ENCODE measurements around the gene FLRT2. TPM values are rescaled to one million over a fixed set of nuclear protein-coding genes. Genes with fewer than 3 reads are reported as not detected.

The FLRT2 gene
- polyA plus RNA-seq, 3 donors: 0.01 TPM; not detected in 2

DNA sequence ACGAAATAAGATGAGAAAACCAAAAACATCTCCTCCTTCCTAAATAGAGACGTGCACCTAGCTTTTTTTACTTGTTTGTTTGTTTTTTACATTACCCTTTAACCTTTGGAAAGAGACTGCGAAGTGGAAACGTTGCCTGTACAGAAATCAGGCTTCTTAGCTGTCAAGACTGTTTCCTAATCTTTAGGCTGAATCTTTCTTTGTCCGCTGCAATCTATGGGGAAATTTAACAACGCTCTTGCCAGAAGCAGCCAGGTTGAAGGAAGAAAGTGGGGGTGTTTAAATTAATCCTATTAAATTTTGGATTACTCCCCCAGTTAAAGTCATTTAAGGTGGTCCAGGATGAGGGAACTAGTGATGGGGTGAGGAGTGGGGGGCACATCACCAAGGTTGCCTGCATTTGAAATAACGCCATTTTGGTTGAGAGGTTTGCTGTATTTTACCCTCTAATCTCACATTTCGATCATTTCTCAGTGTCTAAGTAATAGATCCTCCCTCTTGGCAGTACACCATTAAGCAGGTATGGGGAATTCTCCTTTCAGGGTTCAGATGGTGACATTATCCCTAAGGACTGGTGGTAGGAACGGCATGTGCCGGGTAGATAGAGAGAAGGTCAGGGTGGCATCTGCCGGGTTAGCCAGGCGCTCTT is 2.6 kb downstream of the FLRT2 start:
- Histone ChIP-seq H3K4me3 (replicated peaks in 1 of 3; ENCODE audit: low read depth in 2 of 3, low read length in 3 of 3) (peak overlapping the region in 2 of 3 experiments; percentile 23 to 75), H2AFZ (ENCODE audit: insufficient read depth, low read depth, low read length, poor library complexity, severe bottlenecking) (peak overlapping the region; percentile 36), H3K4me2 (replicated peaks; ENCODE audit: extremely low read depth, low read length, poor library complexity, severe bottlenecking) (peak overlapping the region; percentile 74), H3K4me1 (ENCODE audit: control insufficient read depth in 1 of 2, insufficient read depth in 2 of 2, low read length in 2 of 2) (peaks cover 44 to 52% of the 10 kb centered on the region in 2 donors), H3K9ac (ENCODE audit: insufficient read depth, low read length, poor library complexity, severe bottlenecking) (no peak overlapping the region), H3K36me3 (replicated peaks in 1 of 2; ENCODE audit: control insufficient read depth in 1 of 2, insufficient read depth in 2 of 2, low read length in 2 of 2) (no peaks in the 10 kb centered on the region), H4K20me1 (ENCODE audit: insufficient read depth, low read length) (no peaks in the 10 kb centered on the region), H3K9me3 (replicated peaks in 1 of 2; ENCODE audit: control insufficient read depth in 1 of 2, insufficient read depth in 1 of 2, low read length in 2 of 2) (peaks cover 0 to 47% of the 10 kb centered on the region in 2 donors), H3K27ac (ENCODE audit: low read depth in 1 of 2, low read length in 2 of 2) (no peak overlapping the region), H3K79me2 (ENCODE audit: insufficient read depth, low read length) (no peaks in the 10 kb centered on the region), H3K27me3 (ENCODE audit: control insufficient read depth in 2 of 2, insufficient read depth in 2 of 2, low read length in 2 of 2) (peaks cover 77 to 97% of the 10 kb centered on the region in 2 donors)
- no peak for TF ChIP-seq CTCF (IDR thresholded peaks at IDR 0.05)
- peak in 1 of 3 donors; percentile 14 for DNase-seq
- Mint-ChIP-seq H3K27ac (peak overlapping the region in 2 of 7 donors; percentile 55 to 77), H3K36me3 (peaks cover 5 to 21% of the 10 kb centered on the region in 2 donors), H3K9me3 (peaks cover 0 to 29% (median 20%) of the 10 kb centered on the region in 7 donors), H3K4me3 (peak overlapping the region; percentile 85 to 99), H3K4me1 (peaks cover 55% of the 10 kb centered on the region), H3K27me3 (ENCODE audit: low read depth in 3 of 3) (peaks cover 84 to 99% (median 92%) of the 10 kb centered on the region in 3 donors)
- intact Hi-C loops (cut with micrococcal nuclease): no loop called here
- WGBS (ENCODE audit: insufficient coverage): 0% methylated on average over 6 of the region's 12 CpGs

GRCh38 chr14:85533023-85533860 is 3.3 kb downstream of the FLRT2 start:
- Mint-ChIP-seq H3K27me3 (ENCODE audit: low read depth in 3 of 3) (peaks cover 84 to 97% (median 89%) of the 10 kb centered on the region in 3 donors), H3K9me3 (peaks cover 0 to 29% (median 20%) of the 10 kb centered on the region in 7 donors), H3K36me3 (peaks cover 5 to 21% of the 10 kb centered on the region in 2 donors), H3K27ac (peak overlapping the region in 1 of 7 donors; percentile 60), H3K4me3 (peak overlapping the region; percentile 24 to 99), H3K4me1 (peaks cover 54% of the 10 kb centered on the region)
- H4K20me1 ChIP-seq (ENCODE audit: insufficient read depth, low read length): no peaks in the 10 kb centered on the region
- no peaks in the 10 kb centered on the region for H3K36me3 ChIP-seq (replicated peaks in 1 of 2; ENCODE audit: control insufficient read depth in 1 of 2, insufficient read depth in 2 of 2, low read length in 2 of 2)
- H2AFZ ChIP-seq (ENCODE audit: insufficient read depth, low read depth, low read length, poor library complexity, severe bottlenecking): peak overlapping the region; percentile 42
- TF ChIP-seq CTCF (IDR thresholded peaks at IDR 0.05): no peak
- H3K4me3 ChIP-seq (replicated peaks in 1 of 3; ENCODE audit: low read depth in 2 of 3, low read length in 3 of 3): peak overlapping the region in 1 of 3 experiments; percentile 75
- peaks cover 44 to 52% of the 10 kb centered on the region in 2 donors for H3K4me1 ChIP-seq (ENCODE audit: control insufficient read depth in 1 of 2, insufficient read depth in 2 of 2, low read length in 2 of 2)
- intact Hi-C loops (cut with micrococcal nuclease): no loop called here
- no peaks in the 10 kb centered on the region for H3K79me2 ChIP-seq (ENCODE audit: insufficient read depth, low read length)
- H3K9ac ChIP-seq (ENCODE audit: insufficient read depth, low read length, poor library complexity, severe bottlenecking): no peak overlapping the region
- no peak overlapping the region for H3K27ac ChIP-seq (ENCODE audit: low read depth in 1 of 2, low read length in 2 of 2)
- peaks cover 81 to 98% of the 10 kb centered on the region in 2 donors for H3K27me3 ChIP-seq (ENCODE audit: control insufficient read depth in 2 of 2, insufficient read depth in 2 of 2, low read length in 2 of 2)
- no peak for DNase-seq
- H3K9me3 ChIP-seq (replicated peaks in 1 of 2; ENCODE audit: control insufficient read depth in 1 of 2, insufficient read depth in 1 of 2, low read length in 2 of 2): peaks cover 0 to 47% of the 10 kb centered on the region in 2 donors
- peak overlapping the region; percentile 56 for H3K4me2 ChIP-seq (replicated peaks; ENCODE audit: extremely low read depth, low read length, poor library complexity, severe bottlenecking)
- 2% methylated on average over 85 of the region's 90 CpGs for WGBS (ENCODE audit: insufficient coverage)

All from CD14-positive monocyte (primary cell).